NK-92 (cell line): ENCODE measurements around the gene AZIN2.

ENCODE experiments used
- DNase-seq: peaks from one replicate; lab custom pipeline; 2025; ENCODE audit not compliant: unreplicated experiment; lab: John Stamatoyannopoulos, UW

AZIN2 gene

DNA sequence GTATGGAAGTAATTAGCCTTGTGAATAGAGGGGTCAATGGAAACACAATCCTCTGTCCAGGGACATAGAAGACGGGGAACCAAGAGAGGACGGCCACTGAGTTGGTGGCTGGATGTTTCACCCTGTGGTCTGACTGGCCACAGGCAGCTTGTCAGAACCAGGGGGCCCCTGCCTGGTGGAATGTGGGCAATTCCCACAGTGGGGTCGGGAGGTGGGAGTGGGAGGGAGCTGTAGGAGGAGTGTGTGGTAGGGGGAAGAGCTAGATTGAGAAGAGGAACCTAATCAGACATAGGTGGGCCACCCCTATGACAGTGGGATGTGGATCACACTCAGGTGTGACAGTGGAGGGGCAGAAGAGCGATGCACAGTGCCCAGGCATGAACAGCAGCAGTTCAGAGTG, 69.6 kb downstream of the AZIN2 start:
- no peak for DNase-seq

GRCh38 chr1:33151116-33151515, 70.2 kb downstream of the AZIN2 start:
- DNase-seq = no peak

DNA sequence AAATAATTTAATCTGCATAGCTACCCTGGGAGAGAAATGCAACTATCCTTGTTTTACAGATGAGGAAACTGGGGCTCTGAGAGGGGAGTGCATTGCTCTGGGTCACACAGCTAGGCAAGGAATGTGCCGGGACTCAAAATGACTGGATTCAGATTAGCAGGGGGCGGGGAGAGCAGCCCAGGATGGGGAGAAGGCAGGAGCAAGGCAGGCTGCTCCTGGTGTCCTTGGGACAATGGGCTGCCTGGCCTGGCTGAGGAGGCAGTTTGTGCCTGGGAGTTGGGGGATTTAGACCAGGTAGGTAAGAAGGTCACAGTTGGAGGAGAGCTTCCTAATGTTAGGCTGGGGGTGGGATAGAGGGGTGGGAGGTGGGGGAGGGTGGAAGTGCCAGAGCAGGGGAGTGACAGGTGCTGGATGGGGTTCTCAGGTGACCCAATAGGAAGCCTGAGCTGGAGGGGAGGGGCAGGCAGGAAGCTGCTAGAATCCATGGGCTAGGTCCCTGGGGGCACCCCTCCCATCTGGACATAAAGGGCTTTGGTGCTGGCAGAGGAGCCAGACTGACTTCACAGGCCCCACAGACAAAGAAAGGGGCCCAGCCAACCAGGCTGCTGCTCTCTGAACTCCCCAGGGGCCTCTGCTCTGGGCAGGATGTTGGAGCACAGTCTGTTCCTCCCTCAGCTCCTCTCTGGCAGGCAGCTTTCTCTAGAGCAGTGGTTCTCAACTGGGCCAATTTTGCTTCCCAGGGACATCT, 71.9 kb downstream of the AZIN2 start:
- no peak for DNase-seq

GRCh38 chr1:33153650-33154049, 72.7 kb downstream of the AZIN2 start:
- DNase-seq = no peak

GRCh38 chr1:33155877-33156538, 75.1 kb downstream of the AZIN2 start:
- DNase-seq = no peak

- DNase-seq = no peak
Observed at GRCh38 chr1:33157131-33157530, 76.2 kb downstream of the AZIN2 start.

- DNase-seq = no peak
Observed at GRCh38 chr1:33158366-33158765, 77.4 kb downstream of the AZIN2 start.

DNA sequence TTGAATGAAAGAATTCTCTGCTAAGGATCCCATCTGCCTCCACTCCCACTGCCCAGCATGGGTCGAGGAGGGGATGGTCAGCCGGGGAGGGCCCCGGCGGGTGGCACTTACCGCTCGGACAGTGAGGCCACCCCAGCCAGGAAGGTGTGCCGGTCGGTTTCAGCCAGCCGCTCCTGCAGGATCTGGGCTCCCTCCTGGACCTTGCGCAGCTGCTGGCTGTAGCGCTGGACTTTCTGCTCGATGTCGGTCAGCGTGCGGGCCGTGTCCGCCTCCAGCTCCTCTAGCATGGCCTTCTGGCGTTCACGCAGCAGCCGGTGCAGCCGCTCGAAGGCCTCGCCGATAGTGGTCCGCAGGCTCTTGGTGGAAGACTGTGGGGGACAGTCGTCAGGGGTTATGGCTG, 78.6 kb downstream of the AZIN2 start:
- DNase-seq = no peak

- no peak for DNase-seq
Observed at GRCh38 chr1:33161061-33161681, 80.2 kb downstream of the AZIN2 start.

DNA sequence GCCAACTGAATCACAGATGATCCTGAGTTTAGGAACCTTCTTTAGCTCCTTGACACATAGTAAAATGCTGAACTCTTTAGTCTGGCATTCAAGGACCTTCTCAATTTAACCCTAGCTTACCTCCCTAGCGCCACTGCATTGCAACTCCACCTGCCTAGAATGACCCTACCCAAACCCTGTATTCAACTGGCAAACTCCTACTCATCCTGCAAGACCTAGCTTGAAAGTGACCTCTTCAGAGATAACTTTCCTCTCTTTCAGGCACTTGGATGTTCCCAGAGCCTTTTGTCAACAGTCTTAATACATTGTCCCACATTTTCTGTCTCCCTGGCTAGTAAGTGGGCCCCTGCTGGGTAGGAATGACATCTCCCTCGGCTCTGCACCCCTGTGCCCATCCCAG, 81.2 kb downstream of the AZIN2 start:
- no peak for DNase-seq

GRCh38 chr1:33163621-33164519, 82.9 kb downstream of the AZIN2 start:
- no peak for DNase-seq

DNA sequence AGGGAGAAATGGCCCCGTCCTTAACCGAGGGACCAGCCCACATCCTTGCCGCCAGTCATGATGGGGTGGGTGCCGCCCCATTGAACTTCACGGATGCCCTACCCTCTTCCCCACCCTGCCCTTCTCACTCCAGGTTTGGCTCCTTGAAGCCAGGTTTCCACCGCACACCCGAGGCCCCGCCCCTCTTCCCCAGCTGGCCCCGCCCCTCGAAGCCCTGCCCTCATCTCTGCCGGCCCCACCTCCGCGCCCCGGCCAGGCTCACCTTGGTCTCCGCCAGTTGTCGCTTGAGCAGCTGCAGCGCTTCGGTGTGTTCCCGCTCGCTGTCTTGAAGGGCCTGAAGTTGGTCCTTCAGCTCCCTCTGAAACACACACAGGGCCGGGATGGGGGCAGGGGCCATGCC, 84.3 kb downstream of the AZIN2 start:
- DNase-seq = no peak

DNA sequence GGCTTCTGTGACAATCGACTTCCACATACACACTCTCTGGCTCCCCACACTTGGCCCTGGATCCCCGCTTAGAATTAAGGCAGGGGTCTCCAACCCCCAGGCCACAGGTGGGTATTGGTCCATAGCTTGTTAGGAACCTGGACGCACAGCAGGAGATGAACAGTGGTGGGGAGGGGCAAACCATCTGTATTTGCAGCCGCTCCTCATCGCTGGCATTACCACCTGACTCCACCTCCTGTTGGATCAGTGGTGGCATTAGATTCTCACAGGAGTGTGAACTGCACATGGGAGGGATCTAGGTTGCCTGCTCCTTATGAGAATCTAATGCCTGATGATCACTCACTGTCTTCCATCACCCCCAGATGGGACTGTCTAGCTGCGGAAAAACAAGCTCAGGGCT, 84.9 kb downstream of the AZIN2 start:
- DNase-seq = no peak

DNA sequence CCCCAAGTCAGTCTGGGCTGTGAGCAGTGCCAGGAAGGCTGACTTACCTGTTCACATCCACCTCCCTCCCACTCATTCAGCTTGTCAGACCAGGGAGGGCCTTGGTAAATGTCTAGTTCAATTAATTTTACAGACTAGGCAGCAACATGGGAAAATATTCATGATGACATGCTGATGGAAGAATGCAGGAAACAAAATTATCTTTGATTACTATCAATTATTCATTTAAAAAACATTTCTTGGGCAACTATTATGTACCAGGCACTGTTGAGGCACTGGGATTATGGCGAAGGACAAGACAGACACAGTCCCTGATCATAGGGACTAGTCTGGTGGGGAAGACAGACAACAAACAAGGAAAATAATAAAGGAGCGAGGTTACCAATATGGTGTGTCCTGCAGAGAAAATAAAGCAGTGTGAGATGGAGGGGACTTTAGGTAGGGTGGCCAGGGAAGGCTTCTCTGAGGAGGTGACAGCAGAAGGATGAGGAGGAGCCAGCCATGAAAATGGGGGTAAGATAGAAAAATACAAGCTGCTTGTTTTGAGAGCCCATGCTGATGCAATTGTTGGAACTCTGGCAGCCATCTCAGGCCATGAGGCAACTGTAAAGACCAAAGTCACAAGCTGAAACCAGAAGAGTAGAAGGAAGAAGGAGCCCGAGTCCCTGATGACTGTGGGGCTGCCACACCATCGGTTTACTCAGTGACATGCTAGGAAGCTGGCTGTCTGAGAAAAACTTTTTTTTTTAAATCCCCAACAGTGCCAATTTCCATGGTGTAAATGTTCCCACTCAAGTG, 86.9 kb downstream of the AZIN2 start:
- DNase-seq = no peak

DNA sequence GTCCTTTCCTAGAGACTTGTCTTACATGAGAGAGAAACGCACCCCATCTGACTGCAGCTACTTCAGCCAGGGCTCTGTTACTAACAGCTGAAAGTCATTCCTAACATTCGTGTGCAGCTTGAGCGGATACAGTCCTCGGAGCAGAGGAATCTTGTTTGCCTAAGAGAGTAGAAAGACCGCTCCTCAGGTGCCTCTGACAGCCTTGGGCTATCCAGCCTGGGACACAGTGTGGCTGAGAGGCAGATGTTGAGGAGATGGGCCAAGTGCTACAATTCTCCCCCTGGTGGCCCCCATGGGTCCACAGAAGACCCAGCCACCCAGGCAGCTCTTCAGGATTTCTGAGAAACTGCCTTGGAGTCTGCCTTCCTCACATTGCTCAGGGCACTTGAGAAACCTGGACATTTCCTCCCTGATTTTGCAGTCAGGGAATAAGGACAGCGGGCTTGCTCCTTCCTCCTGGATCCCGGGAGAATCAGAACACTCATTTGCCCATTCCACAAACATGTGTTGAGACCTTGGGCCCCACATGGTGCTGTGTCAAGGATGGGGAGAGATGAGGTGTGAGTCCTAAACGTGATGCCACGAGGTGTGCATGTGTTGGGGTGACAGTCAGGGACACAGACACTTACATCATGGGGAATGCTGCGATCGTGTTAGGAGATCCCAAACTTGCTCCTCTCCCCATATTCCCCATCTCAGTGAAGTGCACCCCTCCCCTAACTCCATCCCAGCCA, 87.8 kb downstream of the AZIN2 start:
- no peak for DNase-seq

- no peak for DNase-seq
Observed at GRCh38 chr1:33169290-33170055, 88.5 kb downstream of the AZIN2 start.
